ENCODE results near the gene CYP4F3. TPM values are rescaled to one million over a fixed set of nuclear protein-coding genes. Genes with fewer than 3 reads are reported as not detected.

CYP4F3 gene
- total and polyA plus RNA-seq, 2 of the 13 experiments (the other 11 are each of a cell fraction or from before 2014, with no cell fraction given), result 17.8 to 22.8 TPM

DNA sequence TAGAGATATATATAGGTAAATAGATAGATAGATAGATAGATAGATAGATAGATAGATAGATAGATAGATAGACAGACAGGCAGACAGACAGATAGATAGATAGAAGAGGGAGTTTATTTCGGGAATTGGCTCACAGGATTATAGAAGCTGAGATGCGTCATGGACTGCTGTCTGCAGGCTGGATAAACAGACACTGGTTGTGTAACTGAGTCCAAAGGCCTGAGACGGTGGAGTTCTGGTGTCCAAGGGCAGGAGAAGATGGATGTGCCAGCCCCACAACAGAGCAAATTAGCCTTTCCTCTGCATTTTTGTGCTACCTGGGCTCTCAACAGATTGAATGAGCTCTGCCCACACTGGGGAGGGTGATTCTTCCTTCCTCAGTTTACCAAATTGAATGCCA is 2.7 kb downstream of the CYP4F3 start (continued):
- TF ChIP-seq, protein P1, sequence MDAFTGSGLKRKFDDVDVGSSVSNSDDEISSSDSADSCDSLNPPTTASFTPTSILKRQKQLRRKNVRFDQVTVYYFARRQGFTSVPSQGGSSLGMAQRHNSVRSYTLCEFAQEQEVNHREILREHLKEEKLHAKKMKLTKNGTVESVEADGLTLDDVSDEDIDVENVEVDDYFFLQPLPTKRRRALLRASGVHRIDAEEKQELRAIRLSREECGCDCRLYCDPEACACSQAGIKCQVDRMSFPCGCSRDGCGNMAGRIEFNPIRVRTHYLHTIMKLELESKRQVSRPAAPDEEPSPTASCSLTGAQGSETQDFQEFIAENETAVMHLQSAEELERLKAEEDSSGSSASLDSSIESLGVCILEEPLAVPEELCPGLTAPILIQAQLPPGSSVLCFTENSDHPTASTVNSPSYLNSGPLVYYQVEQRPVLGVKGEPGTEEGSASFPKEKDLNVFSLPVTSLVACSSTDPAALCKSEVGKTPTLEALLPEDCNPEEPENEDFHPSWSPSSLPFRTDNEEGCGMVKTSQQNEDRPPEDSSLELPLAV (CRISPR knock-in tag; conservative IDR thresholded peaks at IDR 0.05; ENCODE audit: low read depth), result no peak
- TF ChIP-seq PLRG1 (conservative IDR thresholded peaks at IDR 0.05) (no peak), NCOA1 (CRISPR knock-in tag; IDR thresholded peaks at IDR 0.05) (no peak), ZNF644 (CRISPR knock-in tag; IDR thresholded peaks at IDR 0.05; ENCODE audit: low read depth) (peak; percentile 92), MIXL1 (CRISPR knock-in tag; IDR thresholded peaks at IDR 0.05) (no peak), HHEX (CRISPR knock-in tag; IDR thresholded peaks at IDR 0.05) (no peak), NFE2L2 (IDR thresholded peaks at IDR 0.05; ENCODE audit: low read length) (no peak), FOXA1 (IDR thresholded peaks at IDR 0.05) (no peak), FOXA1 (CRISPR knock-in tag; IDR thresholded peaks at IDR 0.05) (peak; percentile 66), DMAP1 (CRISPR knock-in tag; IDR thresholded peaks at IDR 0.05) (no peak), RBFOX2 (IDR thresholded peaks at IDR 0.05; ENCODE audit: low read depth, low read length) (no peak), PHF8 (CRISPR knock-in tag; IDR thresholded peaks at IDR 0.05) (no peak), ZNF431 (CRISPR knock-in tag; IDR thresholded peaks at IDR 0.05; ENCODE audit: borderline replicate concordance, low read depth) (no peak), ZNF782 (CRISPR knock-in tag; IDR thresholded peaks at IDR 0.05; ENCODE audit: borderline replicate concordance) (no peak), NCOA5 (CRISPR knock-in tag; IDR thresholded peaks at IDR 0.05) (no peak)
- TF ChIP-seq, protein P2, sequence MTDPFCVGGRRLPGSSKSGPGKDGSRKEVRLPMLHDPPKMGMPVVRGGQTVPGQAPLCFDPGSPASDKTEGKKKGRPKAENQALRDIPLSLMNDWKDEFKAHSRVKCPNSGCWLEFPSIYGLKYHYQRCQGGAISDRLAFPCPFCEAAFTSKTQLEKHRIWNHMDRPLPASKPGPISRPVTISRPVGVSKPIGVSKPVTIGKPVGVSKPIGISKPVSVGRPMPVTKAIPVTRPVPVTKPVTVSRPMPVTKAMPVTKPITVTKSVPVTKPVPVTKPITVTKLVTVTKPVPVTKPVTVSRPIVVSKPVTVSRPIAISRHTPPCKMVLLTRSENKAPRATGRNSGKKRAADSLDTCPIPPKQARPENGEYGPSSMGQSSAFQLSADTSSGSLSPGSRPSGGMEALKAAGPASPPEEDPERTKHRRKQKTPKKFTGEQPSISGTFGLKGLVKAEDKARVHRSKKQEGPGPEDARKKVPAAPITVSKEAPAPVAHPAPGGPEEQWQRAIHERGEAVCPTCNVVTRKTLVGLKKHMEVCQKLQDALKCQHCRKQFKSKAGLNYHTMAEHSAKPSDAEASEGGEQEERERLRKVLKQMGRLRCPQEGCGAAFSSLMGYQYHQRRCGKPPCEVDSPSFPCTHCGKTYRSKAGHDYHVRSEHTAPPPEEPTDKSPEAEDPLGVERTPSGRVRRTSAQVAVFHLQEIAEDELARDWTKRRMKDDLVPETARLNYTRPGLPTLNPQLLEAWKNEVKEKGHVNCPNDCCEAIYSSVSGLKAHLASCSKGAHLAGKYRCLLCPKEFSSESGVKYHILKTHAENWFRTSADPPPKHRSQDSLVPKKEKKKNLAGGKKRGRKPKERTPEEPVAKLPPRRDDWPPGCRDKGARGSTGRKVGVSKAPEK (CRISPR knock-in tag; IDR thresholded peaks at IDR 0.05; ENCODE audit: borderline replicate concordance), result no peak
- TF ChIP-seq, protein P3, sequence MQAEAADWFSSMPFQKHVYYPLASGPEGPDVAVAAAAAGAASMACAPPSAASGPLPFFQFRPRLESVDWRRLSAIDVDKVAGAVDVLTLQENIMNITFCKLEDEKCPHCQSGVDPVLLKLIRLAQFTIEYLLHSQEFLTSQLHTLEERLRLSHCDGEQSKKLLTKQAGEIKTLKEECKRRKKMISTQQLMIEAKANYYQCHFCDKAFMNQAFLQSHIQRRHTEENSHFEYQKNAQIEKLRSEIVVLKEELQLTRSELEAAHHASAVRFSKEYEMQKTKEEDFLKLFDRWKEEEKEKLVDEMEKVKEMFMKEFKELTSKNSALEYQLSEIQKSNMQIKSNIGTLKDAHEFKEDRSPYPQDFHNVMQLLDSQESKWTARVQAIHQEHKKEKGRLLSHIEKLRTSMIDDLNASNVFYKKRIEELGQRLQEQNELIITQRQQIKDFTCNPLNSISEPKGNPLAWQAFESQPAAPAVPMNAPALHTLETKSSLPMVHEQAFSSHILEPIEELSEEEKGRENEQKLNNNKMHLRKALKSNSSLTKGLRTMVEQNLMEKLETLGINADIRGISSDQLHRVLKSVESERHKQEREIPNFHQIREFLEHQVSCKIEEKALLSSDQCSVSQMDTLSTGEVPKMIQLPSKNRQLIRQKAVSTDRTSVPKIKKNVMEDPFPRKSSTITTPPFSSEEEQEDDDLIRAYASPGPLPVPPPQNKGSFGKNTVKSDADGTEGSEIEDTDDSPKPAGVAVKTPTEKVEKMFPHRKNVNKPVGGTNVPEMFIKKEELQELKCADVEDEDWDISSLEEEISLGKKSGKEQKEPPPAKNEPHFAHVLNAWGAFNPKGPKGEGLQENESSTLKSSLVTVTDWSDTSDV (CRISPR knock-in tag; IDR thresholded peaks at IDR 0.05), result no peak
- TF ChIP-seq, protein P4, sequence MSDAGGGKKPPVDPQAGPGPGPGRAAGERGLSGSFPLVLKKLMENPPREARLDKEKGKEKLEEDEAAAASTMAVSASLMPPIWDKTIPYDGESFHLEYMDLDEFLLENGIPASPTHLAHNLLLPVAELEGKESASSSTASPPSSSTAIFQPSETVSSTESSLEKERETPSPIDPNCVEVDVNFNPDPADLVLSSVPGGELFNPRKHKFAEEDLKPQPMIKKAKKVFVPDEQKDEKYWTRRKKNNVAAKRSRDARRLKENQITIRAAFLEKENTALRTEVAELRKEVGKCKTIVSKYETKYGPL (CRISPR knock-in tag; IDR thresholded peaks at IDR 0.05), result peak; percentile 97
- TF ChIP-seq, protein P5, sequence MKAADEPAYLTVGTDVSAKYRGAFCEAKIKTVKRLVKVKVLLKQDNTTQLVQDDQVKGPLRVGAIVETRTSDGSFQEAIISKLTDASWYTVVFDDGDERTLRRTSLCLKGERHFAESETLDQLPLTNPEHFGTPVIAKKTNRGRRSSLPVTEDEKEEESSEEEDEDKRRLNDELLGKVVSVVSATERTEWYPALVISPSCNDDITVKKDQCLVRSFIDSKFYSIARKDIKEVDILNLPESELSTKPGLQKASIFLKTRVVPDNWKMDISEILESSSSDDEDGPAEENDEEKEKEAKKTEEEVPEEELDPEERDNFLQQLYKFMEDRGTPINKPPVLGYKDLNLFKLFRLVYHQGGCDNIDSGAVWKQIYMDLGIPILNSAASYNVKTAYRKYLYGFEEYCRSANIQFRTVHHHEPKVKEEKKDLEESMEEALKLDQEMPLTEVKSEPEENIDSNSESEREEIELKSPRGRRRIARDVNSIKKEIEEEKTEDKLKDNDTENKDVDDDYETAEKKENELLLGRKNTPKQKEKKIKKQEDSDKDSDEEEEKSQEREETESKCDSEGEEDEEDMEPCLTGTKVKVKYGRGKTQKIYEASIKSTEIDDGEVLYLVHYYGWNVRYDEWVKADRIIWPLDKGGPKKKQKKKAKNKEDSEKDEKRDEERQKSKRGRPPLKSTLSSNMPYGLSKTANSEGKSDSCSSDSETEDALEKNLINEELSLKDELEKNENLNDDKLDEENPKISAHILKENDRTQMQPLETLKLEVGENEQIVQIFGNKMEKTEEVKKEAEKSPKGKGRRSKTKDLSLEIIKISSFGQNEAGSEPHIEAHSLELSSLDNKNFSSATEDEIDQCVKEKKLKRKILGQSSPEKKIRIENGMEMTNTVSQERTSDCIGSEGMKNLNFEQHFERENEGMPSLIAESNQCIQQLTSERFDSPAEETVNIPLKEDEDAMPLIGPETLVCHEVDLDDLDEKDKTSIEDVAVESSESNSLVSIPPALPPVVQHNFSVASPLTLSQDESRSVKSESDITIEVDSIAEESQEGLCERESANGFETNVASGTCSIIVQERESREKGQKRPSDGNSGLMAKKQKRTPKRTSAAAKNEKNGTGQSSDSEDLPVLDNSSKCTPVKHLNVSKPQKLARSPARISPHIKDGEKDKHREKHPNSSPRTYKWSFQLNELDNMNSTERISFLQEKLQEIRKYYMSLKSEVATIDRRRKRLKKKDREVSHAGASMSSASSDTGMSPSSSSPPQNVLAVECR (CRISPR knock-in tag; IDR thresholded peaks at IDR 0.05; ENCODE audit: borderline replicate concordance), result no peak; the same call in 1 of the 2 replicates
- TF ChIP-seq, protein P6, sequence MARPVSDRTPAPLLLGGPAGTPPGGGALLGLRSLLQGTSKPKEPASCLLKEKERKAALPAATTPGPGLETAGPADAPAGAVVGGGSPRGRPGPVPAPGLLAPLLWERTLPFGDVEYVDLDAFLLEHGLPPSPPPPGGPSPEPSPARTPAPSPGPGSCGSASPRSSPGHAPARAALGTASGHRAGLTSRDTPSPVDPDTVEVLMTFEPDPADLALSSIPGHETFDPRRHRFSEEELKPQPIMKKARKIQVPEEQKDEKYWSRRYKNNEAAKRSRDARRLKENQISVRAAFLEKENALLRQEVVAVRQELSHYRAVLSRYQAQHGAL (CRISPR knock-in tag; IDR thresholded peaks at IDR 0.05; ENCODE audit: not compliant biosample characterization), result no peak

All from HepG2 (cell line).